22Rv1 (cell line): ENCODE results near the gene BCAP29.

ENCODE experiments used
- ZFX ChIP-seq: fragments of 450-650 bp; IDR thresholded peaks from 2 replicates; pipeline ENCODE4 v1.6.1; 2017; ENCODE audit warnings: antibody characterized with exemption, borderline replicate concordance
- TF ChIP-seq, protein P1 (sequence below): fragments of 450-650 bp; IDR thresholded peaks from 2 replicates; pipeline ENCODE4 v1.5.1; 2017; ENCODE audit warnings: mild to moderate bottlenecking

DNA sequence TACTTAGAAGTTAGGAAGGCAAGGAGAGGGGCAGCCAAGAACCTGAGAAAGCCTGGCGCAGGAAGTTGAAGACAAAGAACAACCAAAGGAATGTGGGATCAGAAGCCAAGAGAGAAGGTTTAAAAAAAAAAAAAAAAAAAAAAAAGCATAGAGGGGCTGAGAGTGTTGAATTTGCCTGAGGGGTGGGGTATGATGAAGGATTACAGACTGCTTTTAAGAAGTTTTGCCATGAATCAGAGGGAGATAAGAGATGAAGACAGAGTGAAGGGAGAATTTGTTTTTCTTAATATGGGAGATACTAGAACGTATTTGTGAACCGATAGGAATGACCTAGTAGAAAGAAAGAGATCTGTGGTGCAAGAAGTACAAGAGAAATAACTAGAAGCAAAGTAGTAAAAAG is 87.3 kb downstream of the BCAP29 start:
- TF ChIP-seq, protein P1, sequence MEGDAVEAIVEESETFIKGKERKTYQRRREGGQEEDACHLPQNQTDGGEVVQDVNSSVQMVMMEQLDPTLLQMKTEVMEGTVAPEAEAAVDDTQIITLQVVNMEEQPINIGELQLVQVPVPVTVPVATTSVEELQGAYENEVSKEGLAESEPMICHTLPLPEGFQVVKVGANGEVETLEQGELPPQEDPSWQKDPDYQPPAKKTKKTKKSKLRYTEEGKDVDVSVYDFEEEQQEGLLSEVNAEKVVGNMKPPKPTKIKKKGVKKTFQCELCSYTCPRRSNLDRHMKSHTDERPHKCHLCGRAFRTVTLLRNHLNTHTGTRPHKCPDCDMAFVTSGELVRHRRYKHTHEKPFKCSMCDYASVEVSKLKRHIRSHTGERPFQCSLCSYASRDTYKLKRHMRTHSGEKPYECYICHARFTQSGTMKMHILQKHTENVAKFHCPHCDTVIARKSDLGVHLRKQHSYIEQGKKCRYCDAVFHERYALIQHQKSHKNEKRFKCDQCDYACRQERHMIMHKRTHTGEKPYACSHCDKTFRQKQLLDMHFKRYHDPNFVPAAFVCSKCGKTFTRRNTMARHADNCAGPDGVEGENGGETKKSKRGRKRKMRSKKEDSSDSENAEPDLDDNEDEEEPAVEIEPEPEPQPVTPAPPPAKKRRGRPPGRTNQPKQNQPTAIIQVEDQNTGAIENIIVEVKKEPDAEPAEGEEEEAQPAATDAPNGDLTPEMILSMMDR, result no peak
- TF ChIP-seq ZFX, result no peak
